IPS DF 6.9 (cell line): ENCODE measurements around the gene ZSWIM8.

Source experiments
- DNase-seq: peaks from one replicate; pipeline ENCODE4 v3.0.0-alpha.2; 2013; ENCODE audit warnings: low read depth, low spot score
- H3K27ac ChIP-seq: one replicate; pipeline ENCODE4 v1.5.1; 2013; ENCODE audit warnings: low read length, control low read depth
- H3K27me3 ChIP-seq: 2 replicates; pipeline ENCODE4 v1.6.1; 2013; ENCODE audit warnings: mild to moderate bottlenecking, low read length; ENCODE audit not compliant: control insufficient read depth, insufficient read depth
- H3K36me3 ChIP-seq: 2 replicates; pipeline ENCODE4 v1.6.1; 2013; ENCODE audit warnings: low read length; ENCODE audit not compliant: control insufficient read depth, insufficient read depth
- H3K4me1 ChIP-seq: 2 replicates; pipeline ENCODE4 v1.6.1; 2013; ENCODE audit warnings: low read length; ENCODE audit not compliant: control insufficient read depth, insufficient read depth
- H3K4me3 ChIP-seq: 2 replicates; pipeline ENCODE4 v1.5.1; 2013; ENCODE audit warnings: mild to moderate bottlenecking, low read length
- H3K9me3 ChIP-seq: 2 replicates; pipeline ENCODE4 v1.6.1; 2013; ENCODE audit warnings: low read length, inconsistent platforms; ENCODE audit not compliant: control insufficient read depth, insufficient read depth
- WGBS: extraction: QIAGEN DNeasy Blood & Tissue Kit; methylation state at CpG from one replicate; pipeline ENCODE4 v1.1.7; 2013; ENCODE audit warnings: mixed read lengths, missing lambda C conversion rate; ENCODE audit not compliant: insufficient read length, insufficient coverage; 5-methylcytosine and 5-hydroxymethylcytosine counted together

The ZSWIM8 gene

GRCh38 chr10:73758704-73759511 lies 26.5 kb upstream of the ZSWIM8 start:
- Histone ChIP-seq H3K27ac (no peak overlapping the region), H3K36me3 (peaks cover 20% of the 10 kb centered on the region), H3K27me3 (no peaks in the 10 kb centered on the region), H3K4me1 (no peaks in the 10 kb centered on the region), H3K9me3 (no peaks in the 10 kb centered on the region), H3K4me3 (no peak overlapping the region)
- no CpG with 5 or more reads among the region's 9 CpGs for WGBS
- no peak for DNase-seq

- no peak for DNase-seq
- Histone ChIP-seq H3K4me3 (no peak overlapping the region), H3K4me1 (no peaks in the 10 kb centered on the region), H3K27me3 (no peaks in the 10 kb centered on the region), H3K9me3 (no peaks in the 10 kb centered on the region), H3K36me3 (peaks cover 20% of the 10 kb centered on the region), H3K27ac (no peak overlapping the region)
- WGBS = no CpG with 5 or more reads among the region's 5 CpGs
Observed at GRCh38 chr10:73759512-73760115, 25.8 kb upstream of the ZSWIM8 start.

GRCh38 chr10:73761781-73762180 lies 23.6 kb upstream of the ZSWIM8 start:
- WGBS = no CpG with 5 or more reads among the region's 1 CpG
- Histone ChIP-seq H3K9me3 (no peaks in the 10 kb centered on the region), H3K27ac (no peak overlapping the region), H3K27me3 (no peaks in the 10 kb centered on the region), H3K4me3 (no peak overlapping the region), H3K36me3 (peaks cover 25% of the 10 kb centered on the region), H3K4me1 (no peaks in the 10 kb centered on the region)
- no peak for DNase-seq

- peaks cover 25% of the 10 kb centered on the region for H3K36me3 ChIP-seq
- H3K4me3 ChIP-seq = no peak overlapping the region
- WGBS = no CpG with 5 or more reads among the region's 2 CpGs
- H3K27me3 ChIP-seq = no peaks in the 10 kb centered on the region
- H3K9me3 ChIP-seq = no peaks in the 10 kb centered on the region
- no peak overlapping the region for H3K27ac ChIP-seq
- no peak for DNase-seq
- no peaks in the 10 kb centered on the region for H3K4me1 ChIP-seq
Observed at GRCh38 chr10:73762915-73763314, 22.5 kb upstream of the ZSWIM8 start.

GRCh38 chr10:73763343-73763742 lies 22.1 kb upstream of the ZSWIM8 start:
- Histone ChIP-seq H3K27me3 (no peaks in the 10 kb centered on the region), H3K9me3 (no peaks in the 10 kb centered on the region), H3K4me3 (no peak overlapping the region), H3K4me1 (no peaks in the 10 kb centered on the region), H3K36me3 (peaks cover 25% of the 10 kb centered on the region), H3K27ac (no peak overlapping the region)
- DNase-seq = no peak
- WGBS = no CpG with 5 or more reads among the region's 2 CpGs

- peaks cover 25% of the 10 kb centered on the region for H3K36me3 ChIP-seq
- H3K27ac ChIP-seq = no peak overlapping the region
- H3K27me3 ChIP-seq = no peaks in the 10 kb centered on the region
- WGBS = no CpG with 5 or more reads among the region's 6 CpGs
- no peaks in the 10 kb centered on the region for H3K4me1 ChIP-seq
- H3K9me3 ChIP-seq = no peaks in the 10 kb centered on the region
- no peak for DNase-seq
- H3K4me3 ChIP-seq = no peak overlapping the region
Observed at GRCh38 chr10:73765066-73765465, 20.3 kb upstream of the ZSWIM8 start.

- Histone ChIP-seq H3K36me3 (peaks cover 16% of the 10 kb centered on the region; the same call in 1 of the 2 replicates), H3K27me3 (no peaks in the 10 kb centered on the region), H3K4me1 (no peaks in the 10 kb centered on the region), H3K9me3 (no peaks in the 10 kb centered on the region), H3K27ac (no peak overlapping the region), H3K4me3 (no peak overlapping the region)
- WGBS = no CpG with 5 or more reads among the region's 11 CpGs
- no peak for DNase-seq
Observed at GRCh38 chr10:73768881-73769280, 16.5 kb upstream of the ZSWIM8 start.

- WGBS = no CpG with 5 or more reads among the region's 5 CpGs
- Histone ChIP-seq H3K27ac (no peak overlapping the region), H3K36me3 (peaks cover 16% of the 10 kb centered on the region; the same call in 1 of the 2 replicates), H3K4me3 (no peak overlapping the region), H3K4me1 (no peaks in the 10 kb centered on the region), H3K27me3 (no peaks in the 10 kb centered on the region), H3K9me3 (no peaks in the 10 kb centered on the region)
- DNase-seq = no peak
Observed at GRCh38 chr10:73769396-73769795, 16.0 kb upstream of the ZSWIM8 start.

GRCh38 chr10:73771722-73772280 lies 13.6 kb upstream of the ZSWIM8 start:
- no peaks in the 10 kb centered on the region for H3K4me1 ChIP-seq
- peak; percentile 50 for DNase-seq
- H3K27me3 ChIP-seq = no peaks in the 10 kb centered on the region
- H3K9me3 ChIP-seq = no peaks in the 10 kb centered on the region
- H3K4me3 ChIP-seq = peak overlapping the region; percentile 81; the same call in 1 of the 2 replicates
- H3K36me3 ChIP-seq = peaks cover 14% of the 10 kb centered on the region; the same call in 1 of the 2 replicates
- H3K27ac ChIP-seq = no peak overlapping the region
- WGBS = no CpG with 5 or more reads among the region's 17 CpGs

- H3K27ac ChIP-seq = no peak overlapping the region
- no peaks in the 10 kb centered on the region for H3K4me1 ChIP-seq
- H3K4me3 ChIP-seq = peak overlapping the region; percentile 81
- peak; percentile 55 for DNase-seq
- H3K9me3 ChIP-seq = no peaks in the 10 kb centered on the region
- no CpG with 5 or more reads among the region's 101 CpGs for WGBS
- no peaks in the 10 kb centered on the region for H3K27me3 ChIP-seq
- H3K36me3 ChIP-seq = peaks cover 14% of the 10 kb centered on the region; the same call in 1 of the 2 replicates
Observed at GRCh38 chr10:73772281-73773151, 12.9 kb upstream of the ZSWIM8 start.
